ENCODE measurements around the gene ZNF407.

ZNF407 gene

GRCh38 chr18:74679006-74679678 is 81.5 kb downstream of the ZNF407 start:
- DNase-seq (ENCODE audit: low spot score), result no peak

- DNase-seq (ENCODE audit: low spot score), result no peak
Observed at GRCh38 chr18:74679679-74680076, 82.0 kb downstream of the ZNF407 start.

GRCh38 chr18:74682141-74682990 is 84.7 kb downstream of the ZNF407 start:
- DNase-seq (ENCODE audit: low spot score), result no peak

GRCh38 chr18:74682991-74683297 is 85.3 kb downstream of the ZNF407 start:
- no peak for DNase-seq (ENCODE audit: low spot score)

- DNase-seq (ENCODE audit: low spot score), result no peak
Observed at GRCh38 chr18:74683573-74683972, 85.9 kb downstream of the ZNF407 start.

- DNase-seq (ENCODE audit: low spot score), result no peak
Observed at GRCh38 chr18:74689251-74689650, 91.6 kb downstream of the ZNF407 start.

GRCh38 chr18:74692367-74693013 is 94.8 kb downstream of the ZNF407 start:
- DNase-seq (ENCODE audit: low spot score), result no peak

- DNase-seq (ENCODE audit: low spot score), result no peak
Observed at GRCh38 chr18:74694436-74694835, 96.8 kb downstream of the ZNF407 start.

GRCh38 chr18:74695170-74695569 is 97.5 kb downstream of the ZNF407 start:
- no peak for DNase-seq (ENCODE audit: low spot score)

- no peak for DNase-seq (ENCODE audit: low spot score)
Observed at GRCh38 chr18:74698881-74699280, 101.2 kb downstream of the ZNF407 start.

GRCh38 chr18:74699455-74699854 is 101.8 kb downstream of the ZNF407 start:
- no peak for DNase-seq (ENCODE audit: low spot score)

- no peak for DNase-seq (ENCODE audit: low spot score)
Observed at GRCh38 chr18:74702950-74703349, 105.3 kb downstream of the ZNF407 start.

GRCh38 chr18:74708169-74708568 is 110.5 kb downstream of the ZNF407 start:
- no peak for DNase-seq (ENCODE audit: low spot score)

GRCh38 chr18:74709452-74709851 is 111.8 kb downstream of the ZNF407 start:
- DNase-seq (ENCODE audit: low spot score), result no peak

- no peak for DNase-seq (ENCODE audit: low spot score)
Observed at GRCh38 chr18:74714120-74714519, 116.5 kb downstream of the ZNF407 start.

GRCh38 chr18:74714791-74715190 is 117.1 kb downstream of the ZNF407 start:
- peak; percentile 60 for DNase-seq (ENCODE audit: low spot score)

- no peak for DNase-seq (ENCODE audit: low spot score)
Observed at GRCh38 chr18:74715306-74715705, 117.6 kb downstream of the ZNF407 start.

GRCh38 chr18:74715865-74716712 is 118.4 kb downstream of the ZNF407 start:
- DNase-seq (ENCODE audit: low spot score), result no peak

- no peak for DNase-seq (ENCODE audit: low spot score)
Observed at GRCh38 chr18:74718312-74718711, 120.6 kb downstream of the ZNF407 start.

- DNase-seq (ENCODE audit: low spot score), result no peak
Observed at GRCh38 chr18:74722237-74722636, 124.6 kb downstream of the ZNF407 start.

- no peak for DNase-seq (ENCODE audit: low spot score)
Observed at GRCh38 chr18:74724186-74724585, 126.5 kb downstream of the ZNF407 start.

GRCh38 chr18:74725690-74726089 is 128.0 kb downstream of the ZNF407 start:
- DNase-seq (ENCODE audit: low spot score), result no peak

Data from iPS-NIHi11 (cell line).